A549 treated with AZD2906 at 1 μM for 4 hours (cell line): ENCODE data around the gene INHBA. TPM values are rescaled to one million over a fixed set of nuclear protein-coding genes. Genes with fewer than 3 reads are reported as not detected.

Source experiments
- total RNA-seq: library from RNA; stranded (reverse); fragments of 200-300 nt; extraction: Qiagen RNA extraction; gene quantifications from 5 replicates; pipeline ENCODE4 v1.2.3, GENCODE V29; 2022

Gene INHBA
- total RNA-seq: 0.23 to 0.66 TPM (median 0.41 TPM) in 5 replicates

GRCh38 chr7:41702635-41703371 lies at the start of gene INHBA:
INHBA (minus strand) TSS chr7:41703090; CDS start chr7:41700374, 2,716 bp downstream.

